HG02763 (cell line): ENCODE data around the gene IGF1R.
A peak's percentile ranks its signal among the peaks of the same experiment; 100 is the strongest.

Experiments used
- ATAC-seq: cut with Tn5 transposase; IDR thresholded peaks from one replicate; pipeline ENCODE4 v1.9.1; 2021; ENCODE audit warnings: mild to moderate bottlenecking, moderate library complexity; ENCODE audit not compliant: unreplicated experiment

The IGF1R gene

DNA sequence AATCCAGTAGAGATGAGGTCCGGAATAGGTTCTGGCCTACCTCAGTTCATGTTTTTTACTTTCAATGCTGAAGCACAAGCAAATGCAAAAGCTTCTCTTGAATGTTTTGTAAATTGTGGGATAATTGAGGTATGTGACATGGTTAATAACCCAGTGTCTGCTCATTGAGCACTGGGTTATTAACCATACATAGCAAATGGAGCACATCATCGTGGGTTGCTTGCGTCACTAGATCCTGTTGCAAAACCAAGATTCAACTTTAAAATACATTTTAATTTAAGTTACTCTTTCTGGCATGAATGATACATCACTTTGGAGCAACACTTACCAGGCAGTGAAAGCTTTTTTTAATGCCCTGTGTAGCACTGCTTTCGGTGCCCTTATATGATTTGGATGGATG is 165.6 kb downstream of the IGF1R start:
- no peak for ATAC-seq

DNA sequence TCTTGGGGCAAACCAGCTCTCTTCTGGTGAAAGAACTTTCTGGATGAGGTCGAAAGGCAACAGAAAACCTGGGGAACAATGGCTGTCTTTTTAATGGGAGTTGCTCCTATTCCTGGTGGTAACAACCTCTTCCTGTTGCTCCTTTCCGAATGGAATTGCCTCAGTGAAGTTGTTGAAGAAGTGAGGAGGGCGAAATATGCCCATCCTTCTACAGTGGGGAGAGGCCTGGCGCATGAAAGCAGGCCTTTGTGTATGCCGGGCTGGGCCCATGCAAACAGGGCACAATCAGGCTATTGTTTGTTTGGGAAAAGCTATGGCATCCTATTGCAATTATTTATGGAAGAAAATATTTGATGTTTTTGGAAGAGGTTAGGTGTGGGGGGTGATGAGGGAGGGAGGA is 166.9 kb downstream of the IGF1R start:
- ATAC-seq = no peak

DNA sequence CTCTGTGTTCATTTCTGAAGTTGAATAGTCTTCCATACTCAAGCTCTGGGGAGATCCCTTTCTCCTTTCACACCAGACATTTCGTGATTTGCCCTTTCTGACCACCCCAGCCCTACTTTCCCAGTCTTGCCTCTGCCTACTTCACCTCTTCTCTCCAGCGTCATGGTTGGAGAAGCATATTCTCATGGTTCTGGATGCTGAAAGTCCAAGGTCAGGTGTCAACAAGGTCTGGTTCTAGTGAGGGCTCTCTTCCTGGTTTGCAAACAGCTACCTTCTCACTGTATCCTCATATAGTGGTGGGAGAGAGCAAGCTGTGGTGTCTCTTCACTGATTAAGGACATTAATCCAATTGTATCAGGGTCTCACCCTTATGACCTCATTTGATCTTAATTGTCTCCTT is 169.4 kb downstream of the IGF1R start:
- no peak for ATAC-seq

DNA sequence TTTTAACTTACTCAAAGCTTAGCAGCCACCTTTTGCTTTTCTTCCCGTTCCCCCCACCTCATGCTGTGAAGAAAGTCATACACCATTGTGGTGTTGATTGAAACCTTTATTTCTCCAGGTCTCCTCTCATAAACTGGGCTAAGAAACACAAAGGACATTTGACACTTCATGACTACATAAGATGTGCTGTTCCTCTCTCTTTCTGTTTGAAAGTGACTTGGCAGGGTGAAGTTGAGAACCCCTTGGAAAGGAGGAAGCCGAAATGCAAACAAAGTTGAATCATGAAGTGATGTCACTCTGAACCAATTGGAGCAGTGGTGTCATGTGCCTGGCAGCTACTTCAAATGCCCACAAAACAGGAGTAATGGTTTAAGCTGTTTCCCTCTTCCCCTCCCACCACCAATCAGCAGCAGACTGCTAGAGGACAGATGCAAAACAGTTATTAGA is 174.7 kb downstream of the IGF1R start:
- no peak for ATAC-seq

DNA sequence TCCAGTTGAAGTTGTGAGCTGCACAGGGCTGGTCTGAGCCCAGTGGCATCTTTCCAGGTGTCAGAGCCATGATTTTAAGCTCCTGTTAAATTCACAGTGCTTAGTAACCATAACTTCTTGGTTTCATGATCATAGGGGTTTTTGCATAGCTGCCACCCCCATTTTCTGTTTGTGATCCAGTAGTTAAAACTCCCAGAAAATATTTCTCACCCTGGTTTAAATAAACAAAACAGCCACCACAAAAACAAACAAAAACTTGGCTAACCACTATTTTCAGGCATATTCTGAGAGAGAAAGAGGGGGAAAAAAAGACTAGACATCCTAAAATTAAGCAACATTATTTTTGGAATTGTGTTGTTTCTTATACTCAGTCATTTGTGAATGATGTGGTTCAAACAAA is 175.3 kb downstream of the IGF1R start:
- no peak for ATAC-seq

DNA sequence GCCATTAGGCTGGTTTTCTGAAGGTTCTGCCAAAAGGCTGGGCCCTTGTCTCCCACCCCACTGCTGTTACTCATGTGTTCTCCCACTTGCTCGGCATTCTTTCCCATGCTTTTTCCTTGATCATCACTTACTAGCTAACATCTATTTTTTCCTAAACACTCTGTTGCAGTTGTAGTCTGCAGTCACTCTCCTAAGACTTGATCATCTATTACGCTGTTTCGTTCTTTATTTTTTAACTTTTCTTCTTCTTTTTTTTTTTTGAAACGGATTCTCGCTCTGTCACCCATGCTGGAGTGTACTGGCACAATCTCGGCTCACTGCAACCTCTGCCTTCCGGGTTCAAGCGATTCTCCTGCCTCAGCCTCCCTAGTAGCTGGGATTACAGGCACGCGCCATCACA is 176.3 kb downstream of the IGF1R start:
- no peak for ATAC-seq

DNA sequence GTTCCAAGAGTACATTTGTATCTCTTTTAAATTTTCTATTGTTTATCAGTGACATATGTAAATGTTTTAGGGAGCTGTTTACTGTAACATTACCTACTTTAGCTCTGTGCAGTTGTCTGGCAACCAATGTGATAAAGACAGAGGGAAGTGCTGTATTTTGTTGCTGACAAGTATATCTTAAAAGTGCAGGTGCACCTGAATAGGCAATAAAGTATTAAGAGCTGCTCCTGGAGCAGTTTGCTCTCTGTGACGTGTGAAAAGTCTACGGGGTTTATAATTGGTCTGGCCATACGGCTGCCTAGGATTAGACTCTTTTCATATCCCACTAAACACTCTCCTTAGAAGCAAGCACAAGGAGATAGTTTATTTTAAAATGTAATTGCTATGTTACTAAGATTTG is 178.3 kb downstream of the IGF1R start:
- no peak for ATAC-seq

DNA sequence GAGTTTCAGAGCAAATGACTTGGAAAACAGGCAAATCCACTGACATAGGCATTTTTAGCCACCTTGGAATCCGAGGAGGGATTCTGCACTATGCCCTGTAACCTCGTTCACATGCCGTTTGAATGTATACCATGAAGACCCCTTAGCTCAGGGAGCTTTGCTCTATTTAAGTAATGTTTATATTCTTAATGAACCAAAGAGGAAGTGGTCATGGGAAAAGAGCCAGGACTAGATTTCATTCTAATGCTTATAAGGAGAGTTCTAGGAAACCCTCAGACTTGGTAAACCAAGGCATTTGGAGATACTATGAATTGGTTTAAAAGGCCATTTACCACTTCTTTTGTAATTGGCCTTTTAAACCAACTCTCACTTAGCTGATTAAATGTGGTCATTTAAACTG is 178.9 kb downstream of the IGF1R start:
- ATAC-seq = no peak

DNA sequence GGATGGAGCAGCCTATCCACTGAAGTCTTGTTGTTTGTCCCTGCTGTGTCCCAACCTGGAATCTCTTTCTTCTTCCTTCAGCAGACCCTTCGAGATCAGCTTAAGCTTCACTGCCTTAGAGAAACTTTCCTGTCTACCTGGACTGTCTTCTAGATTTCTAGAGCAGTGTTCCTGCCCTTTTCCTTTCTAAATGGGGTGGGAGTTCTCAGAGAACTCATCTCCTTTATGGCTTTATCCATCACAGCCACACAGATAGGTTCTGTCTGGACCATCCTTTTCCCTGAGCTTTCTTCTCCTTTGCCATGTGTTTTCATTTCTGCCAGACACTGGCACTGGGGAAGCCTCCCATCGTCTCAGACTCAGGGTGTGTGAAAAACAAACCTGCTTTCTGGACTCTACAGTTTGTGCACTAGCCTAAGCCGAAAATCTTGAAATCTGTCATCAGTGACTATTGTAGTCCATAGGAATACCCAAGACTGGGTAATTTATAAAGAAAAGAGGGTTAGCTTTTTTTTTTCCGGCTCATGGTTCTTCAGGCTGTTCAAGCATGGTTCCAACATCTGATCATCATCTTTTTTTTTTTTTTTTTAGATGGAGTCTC is 181.8 kb downstream of the IGF1R start:
- ATAC-seq = no peak

DNA sequence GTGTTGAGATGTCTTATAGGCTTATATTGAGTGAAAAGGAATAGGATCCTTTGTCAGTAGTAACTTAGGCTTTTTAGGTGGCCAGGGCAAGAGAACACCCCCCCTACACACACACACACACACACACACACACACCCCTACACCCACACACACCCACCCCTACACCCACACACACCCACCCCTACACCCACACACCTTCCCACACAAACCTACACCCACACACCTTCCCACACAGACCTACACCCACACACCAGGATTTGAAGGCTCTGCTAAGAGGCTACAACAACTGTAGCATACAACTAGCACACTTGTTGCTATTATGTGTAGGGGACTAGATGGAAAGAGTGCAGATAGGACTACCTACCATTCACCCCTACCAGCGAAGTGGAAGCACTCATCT is 186.6 kb downstream of the IGF1R start:
- ATAC-seq = no peak

DNA sequence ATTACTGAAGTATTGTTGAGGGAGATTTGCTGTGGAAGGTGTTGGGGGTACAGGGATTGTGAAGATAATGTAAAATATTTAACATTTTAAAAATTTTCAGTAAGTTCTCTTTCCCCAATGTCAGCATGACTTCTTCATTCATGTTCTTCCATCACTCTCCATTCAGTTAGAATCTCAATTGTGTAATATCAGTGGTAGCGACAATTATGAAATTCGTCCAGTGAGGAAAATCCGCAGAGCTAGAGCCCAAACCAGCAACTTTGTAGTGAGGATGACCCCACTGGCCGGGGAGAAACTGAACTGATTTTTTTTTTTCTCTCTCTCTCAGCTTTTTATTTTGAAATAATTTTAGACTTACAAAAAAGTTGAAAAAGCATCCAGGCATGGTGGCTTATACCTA is 187.5 kb downstream of the IGF1R start:
- ATAC-seq = no peak

DNA sequence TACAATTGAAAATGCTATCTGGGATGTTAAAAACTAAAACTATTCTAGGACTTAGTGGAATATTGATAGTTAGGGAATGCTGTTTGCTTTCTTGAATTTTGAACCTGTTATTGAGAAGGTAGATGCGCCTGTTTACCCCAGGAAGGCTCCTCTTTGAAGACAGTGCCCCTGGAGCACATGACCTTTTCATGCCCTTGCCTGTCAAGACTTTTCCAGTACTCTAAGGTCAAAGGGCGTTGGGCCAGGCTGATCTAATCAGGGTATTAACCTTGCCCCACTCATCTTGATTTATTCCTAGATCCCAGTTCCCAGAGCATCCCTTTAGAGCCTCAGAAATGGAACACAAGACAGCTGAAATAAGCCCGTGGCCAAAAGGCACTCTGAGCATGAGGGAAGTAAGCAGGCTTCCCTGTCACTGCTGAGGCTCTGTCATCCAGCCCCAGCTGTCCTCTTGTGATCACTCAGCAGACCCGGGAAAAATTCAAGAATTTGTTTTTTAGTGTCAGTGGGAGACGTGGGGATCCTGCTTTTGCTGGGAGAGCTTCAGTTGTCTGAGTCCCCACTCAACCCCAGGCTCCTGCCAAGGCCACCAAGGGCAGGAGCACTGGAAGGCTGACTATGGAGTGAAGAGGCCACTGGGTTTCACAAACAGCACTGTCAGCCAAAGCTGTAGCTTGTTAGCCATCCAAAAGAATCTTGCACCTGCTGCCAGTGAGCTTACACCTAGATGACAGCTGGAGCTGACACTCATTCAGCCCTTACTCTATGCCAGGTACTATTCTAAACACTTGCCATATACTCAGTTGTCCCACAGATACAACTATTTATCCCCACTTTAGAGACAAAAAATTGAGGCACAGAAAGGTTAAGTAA is 190.3 kb downstream of the IGF1R start:
- no peak for ATAC-seq

DNA sequence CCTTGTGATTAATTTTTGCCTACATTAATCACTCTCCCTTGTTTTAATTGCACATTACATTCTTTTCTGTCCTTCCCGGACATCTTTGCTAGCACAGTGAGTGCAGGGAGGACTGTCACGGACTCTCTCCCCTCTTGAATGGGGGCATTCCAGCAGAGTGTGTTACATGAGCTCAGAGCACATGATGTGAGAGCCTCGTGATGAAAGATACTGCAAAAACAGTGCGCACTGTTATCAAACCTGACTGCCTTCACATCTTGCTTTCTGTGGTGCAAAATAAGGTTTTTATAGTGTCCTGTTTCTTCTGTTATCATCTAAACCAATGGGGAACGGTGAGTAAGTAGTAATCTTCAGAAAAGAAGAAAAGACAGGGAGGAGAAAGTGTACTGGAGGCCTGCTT is 191.7 kb downstream of the IGF1R start:
- ATAC-seq = no peak

DNA sequence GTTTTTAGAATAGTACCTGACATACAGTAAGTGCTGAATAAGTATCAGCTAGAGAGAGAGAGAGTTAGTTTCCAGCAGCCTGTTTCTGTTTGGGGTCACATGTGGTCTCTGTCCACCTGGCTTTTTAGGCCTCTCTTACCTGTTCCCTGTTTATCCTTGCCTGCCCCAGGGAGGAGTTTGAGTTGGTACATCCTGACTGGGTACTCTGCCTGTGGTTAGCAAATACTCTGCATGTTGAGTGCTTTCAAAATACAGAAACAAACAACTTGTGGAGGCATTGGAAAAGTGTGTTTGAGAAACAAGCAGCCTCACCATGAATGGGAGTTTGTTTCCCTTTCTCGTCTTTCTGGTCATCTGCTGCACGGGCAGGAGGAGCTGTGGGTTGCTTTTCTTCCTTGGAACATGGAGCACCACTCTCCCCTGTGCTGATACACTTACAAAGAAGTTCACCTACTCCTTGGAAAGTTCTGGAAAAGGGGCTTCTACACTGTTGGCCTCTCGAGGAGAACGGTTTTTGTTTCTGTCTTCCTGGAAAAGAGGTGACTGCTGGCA is 193.2 kb downstream of the IGF1R start:
- ATAC-seq = no peak

DNA sequence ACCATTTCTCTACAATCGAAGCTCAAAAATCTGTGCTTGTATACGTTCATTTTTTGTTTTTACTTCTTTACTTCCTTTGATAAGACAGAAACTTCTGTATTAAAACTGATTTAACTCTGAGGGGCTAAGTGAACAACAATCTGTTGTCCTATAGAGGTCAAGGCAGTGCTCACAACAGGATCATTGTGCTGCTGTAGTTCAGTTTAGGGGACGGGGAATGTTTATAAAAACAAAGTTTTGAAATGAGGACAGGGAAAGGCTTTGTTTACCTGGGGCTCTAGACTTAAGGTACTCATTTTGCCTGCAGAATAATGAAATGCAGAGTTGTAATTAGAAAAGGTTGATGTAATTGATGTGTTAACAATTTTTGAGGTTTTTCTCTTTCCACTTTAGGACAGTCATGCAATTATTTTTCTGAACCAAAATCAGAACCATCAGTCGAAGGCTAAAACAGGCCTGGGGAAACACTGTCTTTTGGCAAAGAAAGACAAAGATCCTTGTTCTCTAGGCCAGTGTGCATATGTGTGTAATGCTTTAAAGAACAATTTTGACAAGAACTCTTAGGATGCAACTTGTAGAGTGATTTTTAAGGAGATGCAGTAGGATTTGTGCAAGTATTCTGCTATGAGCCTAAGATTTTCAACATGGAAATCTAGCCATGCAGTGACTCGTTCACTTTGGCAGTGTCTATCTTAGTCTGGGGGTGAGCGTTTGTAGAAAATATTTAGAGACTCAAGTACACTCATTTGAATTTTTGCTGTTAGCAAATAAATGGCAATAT is 194.0 kb downstream of the IGF1R start:
- ATAC-seq = no peak

DNA sequence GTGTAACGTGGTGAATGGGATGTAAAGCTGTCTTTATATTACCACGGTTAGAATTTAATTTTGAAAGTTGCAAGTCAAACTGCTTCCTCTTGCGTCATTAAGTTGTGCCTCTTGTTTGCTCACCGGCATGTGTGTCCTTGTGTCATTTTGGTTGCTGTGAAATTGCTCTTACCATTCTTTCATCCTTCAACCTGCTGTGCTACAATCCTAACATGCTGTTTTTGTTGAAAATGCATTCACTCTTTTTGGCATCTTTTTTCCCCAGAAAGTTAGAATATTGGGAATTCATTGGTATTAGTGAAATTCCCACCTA is 194.6 kb downstream of the IGF1R start:
- ATAC-seq = no peak

DNA sequence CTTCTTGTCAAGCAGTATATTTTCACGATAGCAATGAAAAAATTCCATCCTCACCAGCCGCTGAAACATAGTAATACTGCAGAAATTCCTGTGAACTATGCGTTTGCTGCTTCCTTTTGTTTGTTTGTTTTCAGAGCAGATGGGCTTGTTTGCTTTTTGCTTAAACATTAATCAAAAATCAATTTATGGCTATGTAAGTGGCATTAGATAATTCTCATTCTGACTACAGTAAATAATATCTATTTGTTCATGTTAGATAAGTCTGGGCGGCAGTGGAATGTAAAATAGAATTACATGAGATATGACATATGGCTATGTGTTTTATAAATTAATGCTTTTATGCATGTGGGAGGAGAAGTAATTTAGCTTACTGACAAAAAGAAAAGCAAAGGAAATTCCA is 195.5 kb downstream of the IGF1R start:
- ATAC-seq = no peak

DNA sequence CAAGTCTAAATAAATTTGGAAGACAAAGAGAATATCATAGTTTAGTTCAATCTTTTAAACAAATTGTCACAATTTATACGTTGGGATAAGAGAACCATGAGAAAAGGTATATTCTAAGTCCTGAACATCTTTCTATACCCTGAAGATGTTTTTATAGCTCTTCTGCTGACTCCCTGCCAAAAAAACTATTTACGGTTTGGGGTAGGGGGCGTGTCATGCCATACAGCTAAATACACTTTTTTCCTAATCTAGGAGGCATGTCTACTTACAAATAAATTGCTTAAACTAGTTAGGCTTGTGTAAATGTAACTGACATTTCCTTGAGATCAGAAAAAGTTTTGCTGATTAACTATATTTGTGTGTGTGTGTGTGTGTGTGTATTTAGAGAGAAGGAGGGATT is 195.9 kb downstream of the IGF1R start:
- no peak for ATAC-seq

DNA sequence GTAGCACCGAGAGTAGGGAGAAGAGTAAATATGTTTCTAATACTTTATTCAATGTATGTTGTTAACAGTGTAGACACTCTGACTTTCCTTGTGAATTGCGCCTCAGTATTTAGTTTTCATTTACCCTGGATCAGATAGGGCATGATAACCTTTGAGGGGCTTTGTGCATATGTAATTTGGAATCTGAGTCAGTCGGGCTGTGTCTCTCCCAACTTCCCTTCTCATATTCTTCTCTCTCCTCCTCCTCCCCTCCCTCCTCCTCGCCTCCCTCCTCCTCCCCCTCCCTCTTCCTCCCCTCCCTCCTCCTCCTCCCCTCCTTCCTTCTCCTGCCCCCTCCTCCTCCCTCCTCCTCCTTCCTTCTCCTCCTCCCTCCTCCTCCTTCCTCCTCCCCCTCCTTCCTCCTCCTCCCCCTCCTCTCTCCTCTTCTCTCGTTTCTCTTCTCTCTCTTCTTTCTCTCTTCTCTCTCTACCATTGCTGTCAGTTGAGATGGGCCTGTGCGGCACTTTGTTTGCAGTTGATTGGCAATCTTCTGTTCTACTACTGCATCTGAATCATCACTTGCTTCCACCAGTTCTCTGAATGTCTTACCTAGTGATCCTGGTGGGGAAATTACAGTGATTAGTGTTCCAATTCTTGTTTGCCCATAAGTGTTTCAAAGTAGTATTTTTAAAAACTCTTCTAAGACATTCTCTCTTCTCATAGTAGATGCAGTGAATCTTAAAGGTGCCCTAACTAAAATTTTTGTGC is 197.0 kb downstream of the IGF1R start:
- ATAC-seq = no peak

DNA sequence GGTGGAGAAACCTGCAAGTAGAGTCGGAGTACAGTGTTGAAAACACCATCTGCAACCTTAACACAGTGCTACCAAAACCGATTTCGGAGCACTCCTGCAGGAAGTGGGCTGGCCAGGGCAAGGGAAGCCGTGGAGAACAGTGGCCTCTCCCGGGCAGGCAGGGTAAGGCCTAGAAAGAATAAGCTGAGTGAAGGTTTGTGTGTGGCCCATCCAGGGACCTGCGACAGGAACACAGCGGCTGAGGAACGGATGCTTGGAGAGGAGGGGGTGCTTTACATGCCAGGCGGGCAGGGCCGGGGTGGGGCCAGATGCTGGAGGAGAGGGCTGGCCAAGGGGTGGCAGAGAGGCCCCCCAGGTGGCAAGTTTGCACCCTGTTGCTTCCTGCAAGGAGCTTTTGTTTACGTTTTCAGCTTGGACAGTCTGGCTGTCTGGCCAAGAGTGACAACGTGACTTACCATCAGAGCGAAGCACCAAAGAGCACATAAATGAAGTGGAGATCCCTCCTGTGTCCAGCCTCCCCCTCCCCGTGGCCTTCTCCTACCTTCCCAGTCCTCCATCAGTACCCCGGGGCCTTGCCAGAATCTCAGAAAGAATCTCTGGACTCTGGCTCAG is 202.7 kb downstream of the IGF1R start:
- ATAC-seq = peak; percentile 41

DNA sequence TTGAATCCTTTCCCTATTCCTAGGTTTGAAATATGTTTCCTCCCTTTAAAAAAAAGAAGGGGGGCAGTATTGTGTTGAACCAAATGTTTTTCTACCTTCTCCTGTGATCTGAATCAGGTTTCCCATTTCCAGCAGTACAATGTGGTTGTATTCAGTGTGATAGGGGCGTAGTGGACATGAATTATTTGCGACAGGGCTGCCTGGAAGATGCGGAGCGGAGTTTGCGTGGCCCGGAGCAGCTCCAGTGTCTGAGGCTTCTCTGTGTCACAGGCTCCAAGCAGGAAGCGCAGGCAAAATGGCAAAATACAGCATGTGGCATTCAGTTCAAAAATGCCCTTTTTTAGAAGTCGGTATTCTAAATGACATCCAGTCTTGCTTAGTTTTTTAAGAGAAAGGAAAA is 204.8 kb downstream of the IGF1R start:
- ATAC-seq = no peak
